AG10803 (cell line): ENCODE data around the gene COA8.
"Not testable (repeated sequence)": the region's sequence is repeated elsewhere in the genome, so short reads cannot be mapped to it uniquely, and the experiment has no call there.

Experiments used
- DNase-seq: peaks from one replicate; pipeline ENCODE4 v3.0.0; 2010; ENCODE audit warnings: low read depth
- H3K4me3 ChIP-seq: 2 replicates; pipeline ENCODE4 v1.5.1; 2011; ENCODE audit warnings: mild to moderate bottlenecking, low read length, control low read depth
- TF ChIP-seq, protein P1 (sequence below): conservative IDR thresholded peaks from 2 replicates; pipeline ENCODE4 v1.5.1; 2011; ENCODE audit warnings: mild to moderate bottlenecking, low read length, control low read depth, inconsistent platforms

COA8 gene

DNA sequence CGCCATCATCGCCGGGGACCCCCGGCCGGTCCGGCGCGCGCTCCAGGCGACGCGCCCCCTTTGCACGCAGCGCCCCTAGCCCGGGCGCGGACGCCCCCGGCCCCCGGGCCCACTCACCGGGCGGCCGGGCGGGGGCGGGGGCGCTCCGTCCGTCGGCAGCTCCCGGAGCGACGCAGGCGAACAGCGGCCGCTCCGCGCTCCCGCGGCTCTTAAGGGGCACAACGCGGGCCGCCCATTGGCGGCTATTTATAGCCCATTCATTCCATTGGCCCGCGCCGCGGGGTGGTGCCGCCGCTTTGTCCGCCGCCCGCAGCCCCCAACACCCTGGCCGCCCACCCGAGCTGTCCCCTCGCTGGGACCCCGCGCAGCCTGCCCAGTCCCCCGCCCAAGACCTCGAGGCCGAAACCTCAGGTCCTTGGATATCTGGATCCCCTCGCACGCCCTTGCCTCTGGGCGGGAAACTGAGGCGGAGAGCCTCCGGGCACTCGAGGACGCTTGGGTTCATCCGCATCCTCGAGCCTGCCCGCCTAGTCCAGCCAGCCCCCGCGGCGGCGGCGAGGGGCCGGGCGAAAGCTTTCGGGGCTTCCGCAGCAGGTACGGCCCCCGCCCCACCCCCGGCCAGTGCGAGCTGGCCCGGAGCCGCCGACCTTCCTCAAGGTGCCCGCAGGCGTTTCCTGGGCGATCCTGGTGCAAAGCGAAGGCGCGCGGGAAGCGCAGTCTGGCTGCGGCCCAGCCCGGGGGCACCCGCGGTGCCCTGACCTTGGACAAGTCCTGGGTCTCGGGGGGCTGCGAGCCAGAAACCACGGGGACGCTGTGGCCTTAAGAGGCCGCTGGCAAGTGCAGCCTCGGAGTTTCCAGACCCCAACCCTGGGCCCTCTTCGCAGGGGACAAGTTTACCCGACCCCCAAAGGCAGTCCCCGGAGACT is 39.8 kb upstream of the COA8 start, which contains the start of gene CKB:
Gene CKB (minus strand): TSS at position 182 of the 926 bp plus-strand sequence. CDS start 337 bp downstream, outside the sequence.
- peak within 1 kb of the TSS; percentile 64 for H3K4me3 ChIP-seq
- DNase-seq = peak; percentile 54
- TF ChIP-seq, protein P1, sequence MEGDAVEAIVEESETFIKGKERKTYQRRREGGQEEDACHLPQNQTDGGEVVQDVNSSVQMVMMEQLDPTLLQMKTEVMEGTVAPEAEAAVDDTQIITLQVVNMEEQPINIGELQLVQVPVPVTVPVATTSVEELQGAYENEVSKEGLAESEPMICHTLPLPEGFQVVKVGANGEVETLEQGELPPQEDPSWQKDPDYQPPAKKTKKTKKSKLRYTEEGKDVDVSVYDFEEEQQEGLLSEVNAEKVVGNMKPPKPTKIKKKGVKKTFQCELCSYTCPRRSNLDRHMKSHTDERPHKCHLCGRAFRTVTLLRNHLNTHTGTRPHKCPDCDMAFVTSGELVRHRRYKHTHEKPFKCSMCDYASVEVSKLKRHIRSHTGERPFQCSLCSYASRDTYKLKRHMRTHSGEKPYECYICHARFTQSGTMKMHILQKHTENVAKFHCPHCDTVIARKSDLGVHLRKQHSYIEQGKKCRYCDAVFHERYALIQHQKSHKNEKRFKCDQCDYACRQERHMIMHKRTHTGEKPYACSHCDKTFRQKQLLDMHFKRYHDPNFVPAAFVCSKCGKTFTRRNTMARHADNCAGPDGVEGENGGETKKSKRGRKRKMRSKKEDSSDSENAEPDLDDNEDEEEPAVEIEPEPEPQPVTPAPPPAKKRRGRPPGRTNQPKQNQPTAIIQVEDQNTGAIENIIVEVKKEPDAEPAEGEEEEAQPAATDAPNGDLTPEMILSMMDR = no peak

DNA sequence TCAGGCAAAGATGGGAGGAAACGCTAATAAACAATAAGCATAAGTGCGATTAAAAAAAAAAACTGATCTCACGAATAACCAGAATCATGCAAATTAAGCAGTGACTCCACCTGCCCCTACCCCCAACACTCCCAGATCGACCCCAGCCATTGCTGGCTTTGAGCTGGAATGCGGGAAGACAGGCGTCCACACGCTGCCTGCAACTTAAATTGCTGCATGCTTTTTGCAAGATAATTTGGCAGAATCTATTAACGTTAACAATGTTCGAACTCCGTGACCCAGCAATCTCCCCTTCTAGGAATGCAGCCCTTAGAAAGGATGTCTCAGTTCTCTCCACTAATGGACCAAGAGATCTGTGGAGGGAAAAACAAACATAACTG is 39.2 kb upstream of the COA8 start:
- DNase-seq = no peak
- H3K4me3 ChIP-seq = no peak overlapping the region
- TF ChIP-seq, protein P1 = no peak

DNA sequence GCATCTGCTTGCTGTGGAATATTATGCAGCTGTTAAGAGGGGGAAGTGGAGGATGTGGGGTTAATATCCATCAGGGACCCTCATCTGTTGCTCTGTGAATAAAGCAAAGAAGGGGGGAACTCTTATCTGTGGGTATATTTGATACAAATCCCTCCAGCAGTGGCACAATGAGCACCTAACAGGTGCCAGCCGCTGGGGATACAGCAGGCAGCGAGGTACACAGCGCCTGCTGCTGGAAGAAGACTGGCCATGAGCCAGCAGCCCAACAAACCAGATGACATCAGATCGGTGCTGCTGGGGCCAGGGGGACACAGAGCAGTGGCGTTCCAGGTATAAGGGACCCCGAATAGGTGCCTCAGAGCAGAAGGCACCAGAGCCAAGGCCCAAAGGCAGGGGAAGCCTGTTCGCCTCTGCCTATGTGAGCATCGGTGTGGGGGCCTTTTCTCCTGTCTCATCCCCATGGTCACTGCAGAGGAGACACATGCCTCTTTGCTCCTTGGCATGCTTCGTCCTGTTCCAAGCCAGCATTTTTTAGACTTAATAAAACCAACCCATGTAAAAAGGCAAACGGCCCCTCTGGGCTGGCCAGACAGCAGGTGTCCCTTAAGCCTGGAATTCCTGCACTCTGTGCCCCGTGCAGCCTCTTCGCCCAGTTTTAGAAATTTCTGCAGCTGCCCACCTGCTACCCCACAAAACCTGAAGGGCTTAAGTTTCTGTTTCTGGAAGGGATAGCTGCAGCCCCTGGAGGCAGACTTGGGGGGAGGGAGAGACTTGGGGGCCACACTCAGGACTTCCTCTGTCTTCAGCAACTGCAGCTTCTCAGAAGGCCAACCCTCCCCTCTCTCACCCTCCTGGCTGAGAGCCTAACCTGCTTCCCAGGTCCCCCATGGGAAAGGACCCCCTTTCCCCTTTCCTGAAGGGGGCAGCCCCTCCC is 38.5 kb upstream of the COA8 start:
- DNase-seq = no peak
- H3K4me3 ChIP-seq = no peak overlapping the region
- TF ChIP-seq, protein P1 = no peak

DNA sequence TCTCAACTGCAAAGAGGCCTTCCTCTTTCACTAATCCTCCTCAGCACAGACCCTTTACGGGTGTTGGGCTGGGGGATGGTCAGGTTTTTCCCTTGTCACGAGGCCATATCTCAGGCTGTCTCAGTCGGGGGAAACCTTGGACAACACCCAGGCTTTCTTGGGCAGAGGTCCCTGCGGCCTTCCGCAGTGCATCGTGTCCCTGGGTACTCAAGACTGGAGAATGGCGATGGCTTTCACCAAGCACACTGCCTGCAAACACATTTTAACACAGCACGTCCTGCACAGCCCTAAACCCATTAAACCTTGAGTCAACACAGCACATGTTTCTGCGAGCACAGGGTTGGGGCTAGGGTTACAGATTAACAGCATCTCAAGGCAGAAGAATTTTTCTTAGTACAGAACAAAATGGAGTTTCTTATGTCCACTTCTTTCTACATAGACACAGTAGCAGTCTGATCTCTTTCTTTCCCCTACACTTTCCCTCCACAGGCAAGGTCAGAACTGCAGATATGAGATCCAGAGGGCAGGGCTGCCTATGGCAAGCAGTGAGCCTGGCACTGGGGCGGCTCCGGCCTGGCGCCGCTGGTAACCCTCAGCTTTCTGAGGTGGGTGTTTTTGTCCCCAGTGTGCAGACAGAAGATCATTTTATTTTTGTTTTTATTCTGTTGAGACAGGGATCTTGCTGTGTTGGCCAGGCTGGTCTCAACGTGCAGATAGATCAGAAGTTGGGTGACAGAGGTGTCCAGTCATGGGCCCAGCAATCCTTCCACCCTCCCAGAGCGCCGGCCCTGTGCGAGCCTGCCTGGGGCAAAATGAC is 37.1 kb upstream of the COA8 start:
- not testable (repeated sequence) for DNase-seq, H3K4me3 ChIP-seq

DNA sequence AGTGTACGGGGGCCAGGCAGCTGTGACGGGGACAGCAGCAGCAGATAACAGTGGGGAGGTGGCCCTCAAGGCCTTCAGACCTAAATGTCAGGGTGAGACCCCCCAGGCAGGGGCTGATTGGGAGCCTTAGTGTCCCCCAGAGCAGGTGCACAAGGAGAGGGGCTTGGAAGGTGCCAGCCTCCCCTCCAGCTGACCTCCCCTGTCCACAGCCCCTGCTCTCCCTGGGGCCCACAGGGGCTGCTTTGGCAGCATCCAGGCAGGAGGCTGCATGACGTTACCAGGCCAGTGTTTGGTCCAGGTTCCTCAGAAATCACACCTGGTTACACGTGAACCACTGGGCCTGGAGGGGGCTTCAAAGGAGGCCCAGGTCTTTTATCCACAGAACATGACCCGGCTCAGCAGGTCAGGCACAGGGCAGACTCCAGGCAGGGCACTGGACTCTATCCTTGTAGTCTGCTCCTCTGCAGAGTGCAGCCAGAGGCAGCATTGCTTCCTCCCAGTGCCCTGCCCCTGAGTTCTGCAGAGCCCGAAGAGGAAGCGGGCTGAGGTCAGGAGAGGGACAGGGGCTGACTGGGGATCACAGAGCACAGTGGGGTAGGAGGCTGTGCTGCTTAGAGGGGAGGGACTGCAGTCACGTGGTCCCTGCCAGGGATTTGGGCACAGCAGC is 36.4 kb upstream of the COA8 start:
- no peak for DNase-seq
- TF ChIP-seq, protein P1 = no peak
- H3K4me3 ChIP-seq = no peak overlapping the region

DNA sequence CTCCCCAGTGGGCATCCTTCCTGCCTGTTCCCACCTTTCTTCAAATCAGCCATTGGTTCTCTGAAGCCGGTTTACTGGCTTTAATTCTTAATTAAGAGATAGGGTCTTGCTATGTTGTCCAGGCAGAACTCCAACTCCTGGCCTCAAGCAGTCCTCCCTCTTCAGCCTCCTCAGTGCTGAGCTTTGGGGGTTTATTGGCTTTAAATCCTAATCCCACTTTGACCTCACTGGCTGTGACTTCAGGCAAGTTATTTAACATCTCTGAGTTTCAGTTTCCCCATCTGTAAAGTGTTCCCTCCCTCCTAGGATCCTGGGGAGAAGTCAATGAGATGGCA is 35.9 kb upstream of the COA8 start:
- no peak overlapping the region for H3K4me3 ChIP-seq
- TF ChIP-seq, protein P1 = no peak
- no peak for DNase-seq
